ENCODE data around the gene MDFIC.

The MDFIC gene

GRCh38 chr7:114956702-114957101 lies 34.8 kb downstream of the MDFIC start:
- no peak for DNase-seq

GRCh38 chr7:114957444-114957843 lies 35.5 kb downstream of the MDFIC start:
- DNase-seq: peak; percentile 60 to 61

GRCh38 chr7:114959931-114960330 lies 38.0 kb downstream of the MDFIC start:
- DNase-seq: no peak

- DNase-seq: no peak
Observed at GRCh38 chr7:114962441-114962840, 40.5 kb downstream of the MDFIC start.

- DNase-seq: no peak
Observed at GRCh38 chr7:114966156-114966555, 44.3 kb downstream of the MDFIC start.

- no peak for DNase-seq
Observed at GRCh38 chr7:114969096-114969495, 47.2 kb downstream of the MDFIC start.

GRCh38 chr7:114970308-114970707 lies 48.4 kb downstream of the MDFIC start:
- DNase-seq: no peak

GRCh38 chr7:114970732-114971131 lies 48.8 kb downstream of the MDFIC start:
- DNase-seq: peak in 1 of 2 donors; percentile 11

- no peak for DNase-seq
Observed at GRCh38 chr7:114972567-114972966, 50.7 kb downstream of the MDFIC start.

GRCh38 chr7:114973147-114973546 lies 51.3 kb downstream of the MDFIC start:
- DNase-seq: no peak

- DNase-seq: no peak
Observed at GRCh38 chr7:114975401-114975800, 53.5 kb downstream of the MDFIC start.

GRCh38 chr7:114976666-114977065 lies 54.8 kb downstream of the MDFIC start:
- no peak for DNase-seq

GRCh38 chr7:114977277-114977676 lies 55.4 kb downstream of the MDFIC start:
- DNase-seq: no peak

- no peak for DNase-seq
Observed at GRCh38 chr7:114979388-114979787, 57.5 kb downstream of the MDFIC start.

- no peak for DNase-seq
Observed at GRCh38 chr7:114979803-114980507, 58.1 kb downstream of the MDFIC start.

GRCh38 chr7:114981323-114981722 lies 59.4 kb downstream of the MDFIC start:
- DNase-seq: no peak

- no peak for DNase-seq
Observed at GRCh38 chr7:114985116-114985715, 63.3 kb downstream of the MDFIC start.

GRCh38 chr7:114986190-114987180 lies 64.6 kb downstream of the MDFIC start:
- DNase-seq: no peak

- no peak for DNase-seq
Observed at GRCh38 chr7:114988026-114988425, 66.1 kb downstream of the MDFIC start.

GRCh38 chr7:114988755-114989375 lies 67.0 kb downstream of the MDFIC start:
- DNase-seq: no peak

- DNase-seq: no peak
Observed at GRCh38 chr7:114989531-114989930, 67.6 kb downstream of the MDFIC start.

GRCh38 chr7:114997487-114998404 lies 75.9 kb downstream of the MDFIC start:
- no peak for DNase-seq
